ENCODE data around the gene FXYD6. TPM values are rescaled to one million over a fixed set of nuclear protein-coding genes. Genes with fewer than 3 reads are reported as not detected.

The FXYD6 gene
- polyA plus RNA-seq, 1 of the 3 experiments (the other 2 are of a cell fraction) = 1.4 TPM

DNA sequence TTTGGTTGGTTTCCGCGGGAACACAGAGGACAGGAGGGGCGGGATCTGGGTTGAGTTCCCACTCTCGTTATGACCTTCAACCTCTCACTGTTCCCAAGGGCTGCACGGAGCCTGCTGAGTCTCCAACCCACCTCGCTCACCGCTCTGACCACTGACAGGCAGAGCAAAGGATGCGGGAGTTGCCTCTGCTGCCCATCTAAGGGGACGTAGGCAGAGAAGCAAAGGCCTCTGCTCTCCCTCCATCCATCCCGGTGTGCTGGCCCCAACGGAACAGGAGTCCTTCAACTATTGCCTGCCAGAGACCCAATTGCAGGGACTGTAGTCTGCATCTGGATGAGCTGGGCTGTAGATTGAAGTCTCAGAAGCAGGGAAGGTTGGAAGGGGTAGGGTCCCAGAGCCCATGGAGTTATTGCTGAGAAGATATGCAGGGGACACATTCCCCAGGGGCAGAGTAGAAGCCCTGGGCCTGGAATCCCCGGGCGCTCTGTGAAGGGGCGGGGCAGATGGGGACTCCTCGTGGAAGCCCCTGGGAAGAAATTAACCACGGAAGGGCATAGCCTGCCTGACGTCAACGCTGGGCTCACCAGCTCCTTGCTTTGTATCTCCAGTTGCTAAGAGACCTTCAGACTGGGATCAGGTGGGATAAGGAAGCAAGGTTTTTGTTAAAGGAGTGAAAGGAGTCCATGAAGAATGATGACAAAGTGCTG lies 39.2 kb downstream of the FXYD6 start:
- H3K36me3 ChIP-seq (replicated peaks in 1 of 2; ENCODE audit: control insufficient read depth in 1 of 2, insufficient read depth in 2 of 2, low read length in 1 of 2) = no peaks in the 10 kb centered on the region
- no peaks in the 10 kb centered on the region for H3K79me2 ChIP-seq (ENCODE audit: insufficient read depth)
- no peak overlapping the region for H3K4me2 ChIP-seq
- POLR2A ChIA-PET = no interaction called here
- no peak overlapping the region for H3K27ac ChIP-seq (ENCODE audit: low read depth in 2 of 2, low read length in 1 of 2)
- DNase-seq = no peak
- H3K9me3 ChIP-seq = no peaks in the 10 kb centered on the region
- CTCF ChIA-PET = interaction anchor here (0.9 to 25.9 kb wide), 3 partner anchors 18 to 110 kb away, joined by 3 to 481 read pairs (median 5); no protein-coding TSS in a partner anchor
- TF ChIP-seq SMC3 (IDR thresholded peaks at IDR 0.05; ENCODE audit: low read depth, low read length) = no peak
- H3K9ac ChIP-seq = no peak overlapping the region
- no peak overlapping the region for H2AFZ ChIP-seq (ENCODE audit: low read depth)
- 54% methylated on average over 4 of the region's 18 CpGs for WGBS (ENCODE audit: low lambda C conversion rate)
- no peaks in the 10 kb centered on the region for H3F3A ChIP-seq (replicated peaks; ENCODE audit: insufficient read depth)
- H4K20me1 ChIP-seq (ENCODE audit: insufficient read depth) = no peaks in the 10 kb centered on the region
- H3K9me2 ChIP-seq = no peaks in the 10 kb centered on the region
- no peak overlapping the region for H3K4me3 ChIP-seq (ENCODE audit: low read depth in 2 of 2, low read length in 1 of 2)
- peaks cover 18% of the 10 kb centered on the region; the same call in 1 of the 2 replicates for H3K27me3 ChIP-seq (ENCODE audit: insufficient read depth)
- H3K4me1 ChIP-seq (ENCODE audit: control insufficient read depth in 1 of 2, insufficient read depth in 2 of 2, low read depth in 1 of 2, low read length in 1 of 2) = peaks cover 0 to 6% of the 10 kb centered on the region in 2 experiments; a peak in 1 of 4 replicates

DNA sequence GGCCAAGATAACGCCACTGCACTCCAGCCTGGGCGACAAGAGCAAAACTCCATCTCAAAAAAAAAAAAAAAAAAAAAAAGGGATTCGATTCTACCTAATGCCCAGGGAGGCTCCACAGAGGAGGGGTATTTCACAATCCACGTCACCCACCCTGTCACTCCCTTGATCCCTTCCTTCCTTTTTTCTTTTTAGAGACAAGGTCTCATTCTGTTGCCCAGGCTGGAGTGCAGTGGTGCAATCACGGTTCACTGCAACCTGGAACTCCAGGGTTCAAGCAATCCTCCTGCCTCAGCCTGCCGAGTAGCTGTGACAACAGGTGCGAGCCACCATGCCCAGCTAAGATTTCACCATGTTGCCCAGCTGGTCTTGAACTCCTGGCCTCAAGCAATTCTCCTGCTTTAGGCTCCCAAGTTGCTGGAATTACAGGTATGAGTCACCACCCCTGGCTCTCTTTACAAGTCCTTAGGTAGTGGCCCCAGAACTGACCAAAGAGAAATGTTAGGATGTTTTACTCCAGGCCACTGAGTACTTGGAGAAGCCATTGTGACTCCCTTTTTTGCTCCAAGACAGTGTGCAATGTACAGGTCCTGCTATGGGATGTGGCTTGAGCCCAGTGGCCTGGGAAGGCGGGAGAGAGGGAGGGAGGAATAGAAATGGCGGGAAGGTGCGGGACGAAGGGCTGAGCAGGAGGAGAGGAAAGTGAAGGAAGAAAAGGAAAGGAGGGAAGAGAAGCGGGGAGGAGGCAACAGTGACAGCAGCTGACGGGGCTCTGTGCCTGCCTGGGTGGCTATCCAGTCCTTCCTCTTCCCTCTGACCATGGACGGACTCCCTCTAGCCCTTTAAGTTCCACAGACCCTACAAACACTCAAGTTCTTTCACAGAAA lies 40.1 kb downstream of the FXYD6 start:
- DNase-seq = no peak
- Histone ChIP-seq H3K36me3 (replicated peaks in 1 of 2; ENCODE audit: control insufficient read depth in 1 of 2, insufficient read depth in 2 of 2, low read length in 1 of 2) (no peaks in the 10 kb centered on the region), H3K27ac (ENCODE audit: low read depth in 2 of 2, low read length in 1 of 2) (no peak overlapping the region), H3F3A (replicated peaks; ENCODE audit: insufficient read depth) (no peaks in the 10 kb centered on the region), H3K79me2 (ENCODE audit: insufficient read depth) (no peaks in the 10 kb centered on the region), H3K9ac (no peak overlapping the region), H3K27me3 (ENCODE audit: insufficient read depth) (peaks cover 18% of the 10 kb centered on the region; the same call in 1 of the 2 replicates), H3K4me2 (no peak overlapping the region), H4K20me1 (ENCODE audit: insufficient read depth) (no peaks in the 10 kb centered on the region), H3K4me3 (ENCODE audit: low read depth in 2 of 2, low read length in 1 of 2) (no peak overlapping the region), H3K9me2 (no peaks in the 10 kb centered on the region), H3K9me3 (no peaks in the 10 kb centered on the region), H2AFZ (ENCODE audit: low read depth) (no peak overlapping the region), H3K4me1 (ENCODE audit: control insufficient read depth in 1 of 2, insufficient read depth in 2 of 2, low read depth in 1 of 2, low read length in 1 of 2) (peaks cover 0 to 6% of the 10 kb centered on the region in 2 experiments; a peak in 1 of 4 replicates)
- 66% methylated on average over 14 of the region's 14 CpGs for WGBS (ENCODE audit: low lambda C conversion rate)
- TF ChIP-seq NFIC (IDR thresholded peaks at IDR 0.05; ENCODE audit: borderline replicate concordance) (no peak), RXRA (IDR thresholded peaks at IDR 0.05; ENCODE audit: borderline replicate concordance, low read depth) (no peak), RCOR1 (IDR thresholded peaks at IDR 0.05; ENCODE audit: low read length) (no peak), TEAD4 (IDR thresholded peaks at IDR 0.05; ENCODE audit: borderline replicate concordance, insufficient read depth) (no peak), EZH2phosphoT487 (IDR thresholded peaks at IDR 0.05; ENCODE audit: borderline replicate concordance, low read depth) (no peak), TAF1 (IDR thresholded peaks at IDR 0.05; ENCODE audit: borderline replicate concordance, low read depth, low read length) (no peak), RFX5 (IDR thresholded peaks at IDR 0.05; ENCODE audit: low read length) (no peak), YY1 (IDR thresholded peaks at IDR 0.05; ENCODE audit: low read depth) (no peak), USF1 (IDR thresholded peaks at IDR 0.05; ENCODE audit: borderline replicate concordance, low read depth) (no peak), USF2 (IDR thresholded peaks at IDR 0.05; ENCODE audit: borderline replicate concordance, low read depth, low read length) (no peak), EP300 (IDR thresholded peaks at IDR 0.05; ENCODE audit: borderline replicate concordance in 1 of 2, low read depth in 1 of 2, low read length in 1 of 2) (no peak), FOSL2 (IDR thresholded peaks at IDR 0.05; ENCODE audit: borderline replicate concordance, low read depth) (no peak), MEF2A (IDR thresholded peaks at IDR 0.05; ENCODE audit: borderline replicate concordance, low read depth) (no peak), GABPA (IDR thresholded peaks at IDR 0.05; ENCODE audit: low read depth) (no peak), REST (IDR thresholded peaks at IDR 0.05; ENCODE audit: low read depth, low read length) (no peak), JUND (IDR thresholded peaks at IDR 0.05) (no peak)
- ChIA-PET POLR2A (no interaction called here), CTCF (interaction anchor here (0.9 to 25.9 kb wide), 5 partner anchors 17 to 410 kb away, joined by 3 to 481 read pairs (median 4); no protein-coding TSS in a partner anchor)
